Measurements from ENCODE around the gene RHOBTB1.

Gene RHOBTB1

DNA sequence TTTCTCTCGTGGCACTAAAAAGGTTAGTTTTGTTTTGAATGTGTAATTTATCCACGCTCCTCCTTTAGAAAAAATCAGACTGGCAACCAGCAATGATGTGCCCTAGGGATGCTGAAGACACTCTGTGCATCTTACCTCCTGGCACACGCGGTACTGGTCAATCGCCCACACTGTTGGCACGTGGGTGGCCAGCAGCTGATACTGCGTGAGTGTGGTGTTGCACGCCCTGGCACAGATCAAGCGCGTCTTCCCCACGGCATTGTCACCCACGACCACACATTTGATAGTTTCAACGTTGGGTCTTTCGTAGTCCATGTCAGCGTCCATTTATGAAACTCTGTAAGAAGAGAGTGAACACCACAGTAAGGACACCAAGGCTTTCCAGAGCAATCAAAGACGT lies 32.8 kb downstream of the RHOBTB1 start:
- H4K8ac ChIP-seq (ENCODE audit: low read depth, low read length) = no peak overlapping the region
- no peak overlapping the region for H4K91ac ChIP-seq (ENCODE audit: low read depth, low read length, poor library complexity)
- no peak overlapping the region for H2BK12ac ChIP-seq (ENCODE audit: low read length)
- no peak overlapping the region for H3K4me2 ChIP-seq (ENCODE audit: insufficient read depth, low read length, poor library complexity, severe bottlenecking)
- no peak overlapping the region for H2BK120ac ChIP-seq (ENCODE audit: low read depth, low read length)
- no peak overlapping the region for H3K27ac ChIP-seq (replicated peaks; ENCODE audit: low read length)
- no peaks in the 10 kb centered on the region for H3K27me3 ChIP-seq (ENCODE audit: control insufficient read depth in 3 of 3, insufficient read depth in 3 of 3, low read depth in 1 of 3, low read length in 3 of 3)
- H2BK5ac ChIP-seq (ENCODE audit: low read length) = no peak overlapping the region
- H3K9ac ChIP-seq (ENCODE audit: low read depth, low read length, poor library complexity) = no peak overlapping the region
- H3K23ac ChIP-seq (ENCODE audit: low read depth, low read length, poor library complexity) = peak overlapping the region; percentile 9
- H3K4me1 ChIP-seq (ENCODE audit: control insufficient read depth in 2 of 2, insufficient read depth in 1 of 2, low read depth in 1 of 2, low read length in 2 of 2) = peaks cover 1 to 10% of the 10 kb centered on the region in 2 donors
- no peak overlapping the region for H3K14ac ChIP-seq (ENCODE audit: low read length)
- H3K18ac ChIP-seq (ENCODE audit: low read length) = no peak overlapping the region
- no peak overlapping the region for H2AK5ac ChIP-seq (ENCODE audit: low read depth, low read length)
- H3K36me3 ChIP-seq (replicated peaks in 1 of 2; ENCODE audit: control insufficient read depth in 2 of 2, insufficient read depth in 2 of 2, low read length in 2 of 2) = peaks cover 3 to 37% of the 10 kb centered on the region in 2 donors
- DNase-seq (ENCODE audit: low spot score) = no peak
- no peak overlapping the region for H2AFZ ChIP-seq (ENCODE audit: low read length)
- H3K4ac ChIP-seq (ENCODE audit: low read length) = no peak overlapping the region
- peaks cover 0 to 43% of the 10 kb centered on the region in 2 donors for H3K9me3 ChIP-seq (replicated peaks in 1 of 2; ENCODE audit: control insufficient read depth in 2 of 2, insufficient read depth in 1 of 2, low read depth in 1 of 2, low read length in 2 of 2)
- no peaks in the 10 kb centered on the region for H3K79me1 ChIP-seq (ENCODE audit: low read depth, low read length)
- H3K4me3 ChIP-seq (ENCODE audit: low read length in 2 of 2) = no peak overlapping the region
- H2BK15ac ChIP-seq (ENCODE audit: low read length) = no peak overlapping the region
- no CpG with 5 or more reads among the region's 16 CpGs for WGBS, 2 donors (ENCODE audit: extremely low coverage in 2 of 2, insufficient read length in 2 of 2, insufficient replicate concordance in 1 of 2)

DNA sequence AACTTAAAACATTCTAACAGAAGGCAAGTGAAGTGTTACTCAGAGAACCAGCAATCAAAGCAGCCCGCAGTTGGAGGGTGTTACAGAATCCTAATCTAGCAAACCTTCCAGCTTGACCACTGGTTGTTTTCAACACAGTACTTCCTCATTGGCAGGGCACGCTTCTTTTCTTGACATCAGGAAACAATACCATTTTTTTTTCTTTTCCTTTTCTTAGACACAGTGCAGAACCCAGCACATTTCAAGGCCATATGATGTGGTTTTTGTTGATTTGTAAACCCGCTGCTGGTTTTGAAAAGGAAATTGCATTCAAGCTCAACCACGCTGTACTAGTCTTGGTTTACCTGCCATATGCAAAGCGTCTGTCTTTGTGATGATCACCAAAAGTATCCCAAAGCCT lies 33.4 kb downstream of the RHOBTB1 start:
- Histone ChIP-seq H3K23ac (ENCODE audit: low read depth, low read length, poor library complexity) (no peak overlapping the region), H3K4me2 (ENCODE audit: insufficient read depth, low read length, poor library complexity, severe bottlenecking) (no peak overlapping the region), H3K4me1 (ENCODE audit: control insufficient read depth in 2 of 2, insufficient read depth in 1 of 2, low read depth in 1 of 2, low read length in 2 of 2) (peaks cover 1 to 17% of the 10 kb centered on the region in 2 donors), H4K8ac (ENCODE audit: low read depth, low read length) (no peak overlapping the region), H3K27ac (replicated peaks; ENCODE audit: low read length) (no peak overlapping the region), H2BK120ac (ENCODE audit: low read depth, low read length) (no peak overlapping the region), H3K79me1 (ENCODE audit: low read depth, low read length) (no peaks in the 10 kb centered on the region), H3K18ac (ENCODE audit: low read length) (no peak overlapping the region), H2BK12ac (ENCODE audit: low read length) (no peak overlapping the region), H3K4ac (ENCODE audit: low read length) (no peak overlapping the region), H2BK15ac (ENCODE audit: low read length) (no peak overlapping the region), H3K9me3 (replicated peaks in 1 of 2; ENCODE audit: control insufficient read depth in 2 of 2, insufficient read depth in 1 of 2, low read depth in 1 of 2, low read length in 2 of 2) (peaks cover 0 to 42% of the 10 kb centered on the region in 2 donors), H2AK5ac (ENCODE audit: low read depth, low read length) (no peak overlapping the region), H4K91ac (ENCODE audit: low read depth, low read length, poor library complexity) (no peak overlapping the region), H3K27me3 (ENCODE audit: control insufficient read depth in 3 of 3, insufficient read depth in 3 of 3, low read depth in 1 of 3, low read length in 3 of 3) (no peaks in the 10 kb centered on the region), H3K9ac (ENCODE audit: low read depth, low read length, poor library complexity) (no peak overlapping the region), H2BK5ac (ENCODE audit: low read length) (no peak overlapping the region), H3K14ac (ENCODE audit: low read length) (no peak overlapping the region), H2AFZ (ENCODE audit: low read length) (no peak overlapping the region), H3K4me3 (ENCODE audit: low read length in 2 of 2) (no peak overlapping the region), H3K36me3 (replicated peaks in 1 of 2; ENCODE audit: control insufficient read depth in 2 of 2, insufficient read depth in 2 of 2, low read length in 2 of 2) (peaks cover 3 to 37% of the 10 kb centered on the region in 2 donors)
- no peak for DNase-seq (ENCODE audit: low spot score)
- WGBS, 2 donors (ENCODE audit: extremely low coverage in 2 of 2, insufficient read length in 2 of 2, insufficient replicate concordance in 1 of 2) = no CpG with 5 or more reads among the region's 5 CpGs

DNA sequence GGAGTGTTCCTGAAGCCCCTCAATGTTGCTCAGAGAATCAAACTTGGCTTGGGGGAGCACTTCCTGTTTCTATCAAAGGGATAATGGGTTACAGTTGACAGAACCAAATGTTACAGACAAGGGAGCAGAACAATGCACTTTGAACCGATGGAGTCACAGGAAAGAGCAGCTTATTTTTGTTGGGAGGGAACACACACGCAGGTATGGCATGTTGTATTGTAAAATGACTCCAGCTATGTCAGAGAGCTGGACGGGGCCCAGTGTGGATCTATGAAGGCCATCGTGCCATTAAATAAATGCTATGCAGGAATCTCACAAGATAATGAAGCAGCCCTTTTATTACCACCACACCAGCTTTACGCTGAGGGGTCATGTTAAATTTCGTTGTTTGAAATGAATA lies 35.1 kb downstream of the RHOBTB1 start:
- DNase-seq (ENCODE audit: low spot score) = no peak
- no peaks in the 10 kb centered on the region for H3K79me1 ChIP-seq (ENCODE audit: low read depth, low read length)
- H3K4ac ChIP-seq (ENCODE audit: low read length) = no peak overlapping the region
- no peak overlapping the region for H3K27ac ChIP-seq (replicated peaks; ENCODE audit: low read length)
- no peak overlapping the region for H4K91ac ChIP-seq (ENCODE audit: low read depth, low read length, poor library complexity)
- no peak overlapping the region for H2AK5ac ChIP-seq (ENCODE audit: low read depth, low read length)
- no peak overlapping the region for H2AFZ ChIP-seq (ENCODE audit: low read length)
- no peak overlapping the region for H2BK120ac ChIP-seq (ENCODE audit: low read depth, low read length)
- H2BK5ac ChIP-seq (ENCODE audit: low read length) = no peak overlapping the region
- peaks cover 0 to 50% of the 10 kb centered on the region in 2 donors for H3K9me3 ChIP-seq (replicated peaks in 1 of 2; ENCODE audit: control insufficient read depth in 2 of 2, insufficient read depth in 1 of 2, low read depth in 1 of 2, low read length in 2 of 2)
- no CpG with 5 or more reads among the region's 6 CpGs for WGBS, 2 donors (ENCODE audit: extremely low coverage in 2 of 2, insufficient read length in 2 of 2, insufficient replicate concordance in 1 of 2)
- no peak overlapping the region for H3K18ac ChIP-seq (ENCODE audit: low read length)
- no peak overlapping the region for H3K4me3 ChIP-seq (ENCODE audit: low read length in 2 of 2)
- no peak overlapping the region for H3K9ac ChIP-seq (ENCODE audit: low read depth, low read length, poor library complexity)
- H4K8ac ChIP-seq (ENCODE audit: low read depth, low read length) = no peak overlapping the region
- H3K36me3 ChIP-seq (replicated peaks in 1 of 2; ENCODE audit: control insufficient read depth in 2 of 2, insufficient read depth in 2 of 2, low read length in 2 of 2) = peaks cover 3 to 37% of the 10 kb centered on the region in 2 donors
- no peaks in the 10 kb centered on the region for H3K27me3 ChIP-seq (ENCODE audit: control insufficient read depth in 3 of 3, insufficient read depth in 3 of 3, low read depth in 1 of 3, low read length in 3 of 3)
- H3K4me1 ChIP-seq (ENCODE audit: control insufficient read depth in 2 of 2, insufficient read depth in 1 of 2, low read depth in 1 of 2, low read length in 2 of 2) = peaks cover 1 to 9% of the 10 kb centered on the region in 2 donors
- no peak overlapping the region for H2BK12ac ChIP-seq (ENCODE audit: low read length)
- H3K23ac ChIP-seq (ENCODE audit: low read depth, low read length, poor library complexity) = no peak overlapping the region
- H2BK15ac ChIP-seq (ENCODE audit: low read length) = no peak overlapping the region
- no peak overlapping the region for H3K14ac ChIP-seq (ENCODE audit: low read length)
- no peak overlapping the region for H3K4me2 ChIP-seq (ENCODE audit: insufficient read depth, low read length, poor library complexity, severe bottlenecking)

- no peaks in the 10 kb centered on the region for H3K79me1 ChIP-seq (ENCODE audit: low read depth, low read length)
- WGBS, 2 donors (ENCODE audit: extremely low coverage in 2 of 2, insufficient read length in 2 of 2, insufficient replicate concordance in 1 of 2) = no CpG with 5 or more reads among the region's 2 CpGs
Observed at GRCh38 chr10:60908031-60908430, 36.0 kb downstream of the RHOBTB1 start.

More at GRCh38 chr10:60908031-60908430, 36.0 kb downstream of the RHOBTB1 start:
- H3K36me3 ChIP-seq (replicated peaks in 1 of 2; ENCODE audit: control insufficient read depth in 2 of 2, insufficient read depth in 2 of 2, low read length in 2 of 2) = peaks cover 3 to 37% of the 10 kb centered on the region in 2 donors
- H3K4me1 ChIP-seq (ENCODE audit: control insufficient read depth in 2 of 2, insufficient read depth in 1 of 2, low read depth in 1 of 2, low read length in 2 of 2) = peaks cover 1 to 9% of the 10 kb centered on the region in 2 donors
- H2BK5ac ChIP-seq (ENCODE audit: low read length) = no peak overlapping the region
- H2AK5ac ChIP-seq (ENCODE audit: low read depth, low read length) = no peak overlapping the region
- H3K9me3 ChIP-seq (replicated peaks in 1 of 2; ENCODE audit: control insufficient read depth in 2 of 2, insufficient read depth in 1 of 2, low read depth in 1 of 2, low read length in 2 of 2) = peaks cover 0 to 50% of the 10 kb centered on the region in 2 donors
- no peak overlapping the region for H3K4me2 ChIP-seq (ENCODE audit: insufficient read depth, low read length, poor library complexity, severe bottlenecking)
- H4K91ac ChIP-seq (ENCODE audit: low read depth, low read length, poor library complexity) = no peak overlapping the region
- no peak overlapping the region for H3K9ac ChIP-seq (ENCODE audit: low read depth, low read length, poor library complexity)
- H2BK120ac ChIP-seq (ENCODE audit: low read depth, low read length) = no peak overlapping the region
- H2BK15ac ChIP-seq (ENCODE audit: low read length) = no peak overlapping the region
- no peak overlapping the region for H3K23ac ChIP-seq (ENCODE audit: low read depth, low read length, poor library complexity)
- no peak overlapping the region for H3K18ac ChIP-seq (ENCODE audit: low read length)
- H3K14ac ChIP-seq (ENCODE audit: low read length) = no peak overlapping the region
- no peak overlapping the region for H3K27ac ChIP-seq (replicated peaks; ENCODE audit: low read length)
- no peaks in the 10 kb centered on the region for H3K27me3 ChIP-seq (ENCODE audit: control insufficient read depth in 3 of 3, insufficient read depth in 3 of 3, low read depth in 1 of 3, low read length in 3 of 3)
- no peak overlapping the region for H2AFZ ChIP-seq (ENCODE audit: low read length)
- no peak overlapping the region for H3K4me3 ChIP-seq (ENCODE audit: low read length in 2 of 2)
- no peak overlapping the region for H2BK12ac ChIP-seq (ENCODE audit: low read length)
- H3K4ac ChIP-seq (ENCODE audit: low read length) = no peak overlapping the region
- H4K8ac ChIP-seq (ENCODE audit: low read depth, low read length) = no peak overlapping the region
- no peak for DNase-seq (ENCODE audit: low spot score)

All from neuronal stem cell (in vitro differentiated cells).